Liver (tissue), 9 donors: ENCODE measurements around the gene GAPVD1. TPM values are rescaled to one million over a fixed set of nuclear protein-coding genes. Genes with fewer than 3 reads are reported as not detected.

Experiments used
- DNase-seq: peaks from one replicate; pipeline ENCODE4 v3.0.0-alpha.2; 2017; ENCODE audit warnings: low spot score
- H3K27ac ChIP-seq, 2 donors: one replicate each; pipeline ENCODE4 v1.7.0; 2013; ENCODE audit warnings: inconsistent platforms in 2 of 2, low read length in 2 of 2, control low read depth in 1 of 2, low read depth in 1 of 2, mild to moderate bottlenecking in 1 of 2
- H3K27me3 ChIP-seq, 4 donors: one replicate each; pipeline versions ENCODE4 v1.6.1 to v1.7.0; 2013; ENCODE audit warnings: low read length in 3 of 4, inconsistent platforms in 1 of 4, mild to moderate bottlenecking in 1 of 4, moderate library complexity in 1 of 4; ENCODE audit not compliant: control insufficient read depth in 4 of 4, insufficient read depth in 4 of 4
- H3K36me3 ChIP-seq, 4 donors: one replicate each; pipeline versions ENCODE4 v1.6.1 to v1.7.0; 2013; ENCODE audit warnings: low read length in 3 of 4, mild to moderate bottlenecking in 3 of 4, low read depth in 1 of 4, moderate library complexity in 1 of 4; ENCODE audit not compliant: control insufficient read depth in 4 of 4, insufficient read depth in 3 of 4
- H3K4me1 ChIP-seq, 4 donors: one replicate each; pipeline versions ENCODE4 v1.6.1 to v1.7.0; 2013; ENCODE audit warnings: low read length in 3 of 4, mild to moderate bottlenecking in 3 of 4, moderate library complexity in 1 of 4; ENCODE audit not compliant: control insufficient read depth in 4 of 4, insufficient read depth in 4 of 4
- H3K4me3 ChIP-seq, 3 donors: one replicate each; pipeline versions ENCODE4 v1.6.1 to v1.7.0; 2013; ENCODE audit warnings: low read length in 3 of 3, control low read depth in 1 of 3, low read depth in 1 of 3, mild to moderate bottlenecking in 1 of 3
- H3K9ac ChIP-seq, 2 donors: one replicate each; pipeline ENCODE4 v1.7.0; 2013; ENCODE audit warnings: low read length in 2 of 2, mild to moderate bottlenecking in 2 of 2, moderate library complexity in 2 of 2, control low read depth in 1 of 2, low read depth in 1 of 2
- H3K9me3 ChIP-seq, 4 donors: one replicate each; pipeline versions ENCODE4 v1.6.1 to v1.7.0; 2013; ENCODE audit warnings: low read length in 3 of 4; ENCODE audit not compliant: control insufficient read depth in 4 of 4
- EGR1 ChIP-seq, 2 donors: IDR thresholded peaks; 2 replicates each; pipeline ENCODE4 v1.6.1; 2016 to 2018; ENCODE audit warnings: antibody characterized with exemption in 2 of 2, low read depth in 2 of 2
- FOXA1 ChIP-seq: IDR thresholded peaks from 2 replicates; pipeline ENCODE4 v1.6.1; 2016; ENCODE audit warnings: antibody characterized with exemption
- FOXA2 ChIP-seq: IDR thresholded peaks from 2 replicates; pipeline ENCODE4 v1.6.1; 2016; ENCODE audit warnings: antibody characterized with exemption
- GABPA ChIP-seq, 2 donors: IDR thresholded peaks in 1 of 2; conservative IDR thresholded peaks in 1 of 2; 2 replicates each; pipeline ENCODE4 v1.6.1; 2016; ENCODE audit warnings: antibody characterized with exemption in 2 of 2, mild to moderate bottlenecking in 1 of 2, moderate library complexity in 1 of 2
- HNF4A ChIP-seq, 2 donors: conservative IDR thresholded peaks; 2 replicates each; pipeline ENCODE4 v1.6.1; 2016; ENCODE audit warnings: antibody characterized with exemption in 2 of 2, mild to moderate bottlenecking in 2 of 2
- HNF4G ChIP-seq: IDR thresholded peaks from 2 replicates; pipeline ENCODE4 v1.6.1; 2016; ENCODE audit warnings: antibody characterized with exemption
- JUND ChIP-seq, 2 donors: IDR thresholded peaks; 2 replicates each; pipeline ENCODE4 v1.6.1; 2016; ENCODE audit warnings: antibody characterized with exemption in 2 of 2
- NR2F2 ChIP-seq: IDR thresholded peaks from 2 replicates; pipeline ENCODE4 v1.6.1; 2016; ENCODE audit warnings: antibody characterized with exemption
- RAD21 ChIP-seq, 2 donors: IDR thresholded peaks; 2 replicates each; pipeline ENCODE4 v1.6.1; 2016; ENCODE audit warnings: antibody characterized with exemption in 2 of 2, mild to moderate bottlenecking in 2 of 2
- RXRA ChIP-seq, 2 donors: IDR thresholded peaks; 2 replicates each; pipeline ENCODE4 v1.6.1; 2017 to 2018; ENCODE audit warnings: antibody characterized with exemption in 2 of 2, mild to moderate bottlenecking in 1 of 2
- SP1 ChIP-seq: IDR thresholded peaks from 2 replicates; pipeline ENCODE4 v1.6.1; 2018; ENCODE audit warnings: antibody characterized with exemption, mild to moderate bottlenecking
- TAF1 ChIP-seq: conservative IDR thresholded peaks from 2 replicates; pipeline ENCODE4 v1.6.1; 2016; ENCODE audit warnings: antibody characterized with exemption, mild to moderate bottlenecking
- YY1 ChIP-seq: IDR thresholded peaks from 2 replicates; pipeline ENCODE4 v1.6.1; 2016; ENCODE audit warnings: antibody characterized with exemption, mild to moderate bottlenecking
- WGBS: extraction: QIAGEN DNeasy Blood & Tissue Kit; methylation state at CpG from one replicate; pipeline ENCODE4 v1.1.7; 2013; 5-methylcytosine and 5-hydroxymethylcytosine counted together
- polyA plus RNA-seq, 2 donors: library from polyadenylated mRNA; stranded (reverse) in 1 of 2; unstranded in 1 of 2; fragments of 200-250 nt in 1 of 2; fragments of >200 nt in 1 of 2; fragmentation: Nextera tagmentation in 1 of 2; extraction: Ambion mirVana in 1 of 2; gene quantifications; one replicate each; pipeline versions ENCODE4 v1.2.1 to v1.2.3, GENCODE V29; 2013 to 2015
- total RNA-seq, 2 donors: library from RNA; depleted of rRNA; stranded (reverse); fragments of >200 nt; gene quantifications; one replicate each; pipeline ENCODE4 v1.2.3, GENCODE V29; 2014
- TF ChIP-seq, protein P1 (sequence below): fragments of 150-350 bp; IDR thresholded peaks from 2 replicates; pipeline ENCODE4 v1.5.1; 2017; ENCODE audit warnings: improper control_type of control experiment, low read depth, low read length; ENCODE audit not compliant: missing input control
- TF ChIP-seq, protein P2 (sequence below): IDR thresholded peaks from 2 replicates; pipeline ENCODE4 v1.6.1; 2016; ENCODE audit warnings: antibody characterized with exemption, mild to moderate bottlenecking
- TF ChIP-seq, protein P3 (sequence below): IDR thresholded peaks from 2 replicates; pipeline ENCODE4 v1.6.1; 2016; ENCODE audit warnings: antibody characterized with exemption
- TF ChIP-seq, protein P4 (sequence below): IDR thresholded peaks from 2 replicates; pipeline ENCODE4 v1.6.1; 2016; ENCODE audit warnings: antibody characterized with exemption
- TF ChIP-seq, protein P5 (sequence below): IDR thresholded peaks from 2 replicates; pipeline ENCODE4 v1.6.1; 2016; ENCODE audit warnings: antibody characterized with exemption
- donor health status: healthy.
- donor health status: healthy.
- donor health status: healthy.
- donor health status: healthy.
- donor health status: healthy.

GAPVD1 gene
- total and polyA plus RNA-seq, 4 donors, result 5.5 to 89.7 (median 28.6) TPM

DNA sequence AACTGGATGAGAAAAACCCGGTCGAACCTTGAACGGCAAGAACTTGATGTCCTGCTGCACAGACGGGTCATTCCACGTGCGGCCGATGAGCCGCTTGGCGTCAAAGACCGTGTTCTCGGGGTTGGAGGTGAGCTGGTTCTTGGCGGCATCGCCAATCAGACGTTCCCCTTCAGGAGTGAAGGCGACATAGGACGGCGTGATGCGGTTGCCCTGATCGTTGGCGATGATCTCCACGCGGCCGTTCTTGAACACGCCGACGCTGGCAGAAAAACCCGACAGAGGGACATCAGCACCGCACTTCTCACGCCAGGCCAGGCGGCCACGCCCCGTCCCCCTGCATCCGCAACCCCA is 21.0 kb upstream of the GAPVD1 start:
- Histone ChIP-seq H3K4me3 (peak overlapping the region; percentile 78 to 98 (median 96)), H3K36me3 (peaks cover 5 to 36% (median 27%) of the 10 kb centered on the region in 4 donors), H3K9me3 (no peaks in the 10 kb centered on the region), H3K9ac (peak overlapping the region; percentile 88 to 99), H3K27ac (peak overlapping the region; percentile 80 to 96), H3K27me3 (no peaks in the 10 kb centered on the region), H3K4me1 (peaks cover 2 to 49% (median 40%) of the 10 kb centered on the region in 4 donors)
- under 1% methylated on average over 33 of the region's 33 CpGs for WGBS
- peak in 1 of 2 donors; percentile 64 for TF ChIP-seq RXRA (IDR thresholded peaks at IDR 0.05)
- TF ChIP-seq HNF4G, result no peak
- DNase-seq, result no peak

DNA sequence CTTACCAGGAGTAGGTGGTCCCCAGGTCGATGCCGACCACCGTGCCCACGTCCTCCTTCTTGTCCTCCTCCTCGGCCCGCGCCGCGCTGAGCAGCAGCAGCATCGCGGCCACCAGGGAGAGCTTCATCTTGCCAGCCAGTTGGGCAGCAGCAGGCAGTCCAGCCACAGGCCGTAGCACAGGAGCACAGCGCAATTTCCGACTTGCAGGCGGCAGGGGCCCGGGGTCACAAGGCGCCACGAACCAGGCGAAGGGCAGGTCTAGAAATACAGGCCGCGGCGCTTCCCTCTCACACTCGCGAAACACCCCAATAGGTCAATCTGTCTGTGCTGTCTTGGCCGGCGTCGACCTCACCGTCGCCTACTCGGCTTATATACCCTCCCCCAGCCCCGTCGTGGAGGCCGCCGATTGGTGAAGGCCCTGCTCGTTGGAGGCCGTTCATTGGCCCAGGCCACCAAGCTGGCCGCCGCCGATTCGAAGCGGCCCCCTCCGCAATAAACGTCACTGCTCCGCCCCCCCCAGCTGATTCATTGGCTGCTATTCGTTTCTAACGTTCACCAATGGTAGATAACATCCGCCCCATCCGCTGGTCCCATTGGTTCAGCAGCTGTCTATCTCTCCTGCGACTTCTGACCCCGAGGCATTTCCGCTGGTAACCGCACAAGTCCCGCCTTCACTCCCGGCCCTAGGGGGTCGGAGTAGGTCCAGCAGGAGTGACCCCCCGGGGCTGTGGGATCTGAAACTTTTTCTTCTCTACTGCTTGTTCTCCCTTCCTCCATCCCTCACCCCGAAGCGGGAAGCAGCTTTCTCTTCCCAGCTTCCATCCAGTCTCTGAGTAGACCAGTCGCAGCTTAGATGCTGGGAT is 20.4 kb upstream of the GAPVD1 start, which contains the start of gene HSPA5:
Gene HSPA5, minus strand, starts transcription at position 344 of the 863 bp plus-strand sequence. Its CDS starts 217 bp downstream, at position 127.
- Histone ChIP-seq H3K36me3 (peaks cover 2 to 31% (median 23%) of the 10 kb centered on the region in 4 donors), H3K4me3 (peak within 1 kb of the TSS; percentile 78 to 98 (median 96)), H3K9me3 (no peaks in the 10 kb centered on the region), H3K27ac (peak within 1 kb of the TSS; percentile 80 to 96), H3K27me3 (no peaks in the 10 kb centered on the region), H3K9ac (peak within 1 kb of the TSS; percentile 95 to 99), H3K4me1 (peaks cover 2 to 43% (median 35%) of the 10 kb centered on the region in 4 donors)
- peak; percentile 99 for DNase-seq
- WGBS, result under 1% methylated on average over 59 of the region's 59 CpGs
- TF ChIP-seq EGR1 (IDR thresholded peaks at IDR 0.05; ENCODE audit: low read depth in 2 of 2) (no peak), GABPA (IDR thresholded peaks at IDR 0.05 in 1 of 2, conservative IDR thresholded peaks at IDR 0.05 in 1 of 2) (peak; percentile 85 to 95), TAF1 (peak; percentile 95), RXRA (IDR thresholded peaks at IDR 0.05) (peak in 1 of 2 donors; percentile 14), FOXA2 (no peak), NR2F2 (peak; percentile 92), YY1 (no peak), HNF4A (conservative IDR thresholded peaks at IDR 0.05) (peak in 1 of 2 donors; percentile 20), HNF4G (no peak), JUND (IDR thresholded peaks at IDR 0.05) (no peak), SP1 (peak; percentile 99), RAD21 (IDR thresholded peaks at IDR 0.05) (peak; percentile 13 to 17), FOXA1 (no peak)
- TF ChIP-seq, protein P1, sequence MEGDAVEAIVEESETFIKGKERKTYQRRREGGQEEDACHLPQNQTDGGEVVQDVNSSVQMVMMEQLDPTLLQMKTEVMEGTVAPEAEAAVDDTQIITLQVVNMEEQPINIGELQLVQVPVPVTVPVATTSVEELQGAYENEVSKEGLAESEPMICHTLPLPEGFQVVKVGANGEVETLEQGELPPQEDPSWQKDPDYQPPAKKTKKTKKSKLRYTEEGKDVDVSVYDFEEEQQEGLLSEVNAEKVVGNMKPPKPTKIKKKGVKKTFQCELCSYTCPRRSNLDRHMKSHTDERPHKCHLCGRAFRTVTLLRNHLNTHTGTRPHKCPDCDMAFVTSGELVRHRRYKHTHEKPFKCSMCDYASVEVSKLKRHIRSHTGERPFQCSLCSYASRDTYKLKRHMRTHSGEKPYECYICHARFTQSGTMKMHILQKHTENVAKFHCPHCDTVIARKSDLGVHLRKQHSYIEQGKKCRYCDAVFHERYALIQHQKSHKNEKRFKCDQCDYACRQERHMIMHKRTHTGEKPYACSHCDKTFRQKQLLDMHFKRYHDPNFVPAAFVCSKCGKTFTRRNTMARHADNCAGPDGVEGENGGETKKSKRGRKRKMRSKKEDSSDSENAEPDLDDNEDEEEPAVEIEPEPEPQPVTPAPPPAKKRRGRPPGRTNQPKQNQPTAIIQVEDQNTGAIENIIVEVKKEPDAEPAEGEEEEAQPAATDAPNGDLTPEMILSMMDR, result no peak
- TF ChIP-seq, protein P2, sequence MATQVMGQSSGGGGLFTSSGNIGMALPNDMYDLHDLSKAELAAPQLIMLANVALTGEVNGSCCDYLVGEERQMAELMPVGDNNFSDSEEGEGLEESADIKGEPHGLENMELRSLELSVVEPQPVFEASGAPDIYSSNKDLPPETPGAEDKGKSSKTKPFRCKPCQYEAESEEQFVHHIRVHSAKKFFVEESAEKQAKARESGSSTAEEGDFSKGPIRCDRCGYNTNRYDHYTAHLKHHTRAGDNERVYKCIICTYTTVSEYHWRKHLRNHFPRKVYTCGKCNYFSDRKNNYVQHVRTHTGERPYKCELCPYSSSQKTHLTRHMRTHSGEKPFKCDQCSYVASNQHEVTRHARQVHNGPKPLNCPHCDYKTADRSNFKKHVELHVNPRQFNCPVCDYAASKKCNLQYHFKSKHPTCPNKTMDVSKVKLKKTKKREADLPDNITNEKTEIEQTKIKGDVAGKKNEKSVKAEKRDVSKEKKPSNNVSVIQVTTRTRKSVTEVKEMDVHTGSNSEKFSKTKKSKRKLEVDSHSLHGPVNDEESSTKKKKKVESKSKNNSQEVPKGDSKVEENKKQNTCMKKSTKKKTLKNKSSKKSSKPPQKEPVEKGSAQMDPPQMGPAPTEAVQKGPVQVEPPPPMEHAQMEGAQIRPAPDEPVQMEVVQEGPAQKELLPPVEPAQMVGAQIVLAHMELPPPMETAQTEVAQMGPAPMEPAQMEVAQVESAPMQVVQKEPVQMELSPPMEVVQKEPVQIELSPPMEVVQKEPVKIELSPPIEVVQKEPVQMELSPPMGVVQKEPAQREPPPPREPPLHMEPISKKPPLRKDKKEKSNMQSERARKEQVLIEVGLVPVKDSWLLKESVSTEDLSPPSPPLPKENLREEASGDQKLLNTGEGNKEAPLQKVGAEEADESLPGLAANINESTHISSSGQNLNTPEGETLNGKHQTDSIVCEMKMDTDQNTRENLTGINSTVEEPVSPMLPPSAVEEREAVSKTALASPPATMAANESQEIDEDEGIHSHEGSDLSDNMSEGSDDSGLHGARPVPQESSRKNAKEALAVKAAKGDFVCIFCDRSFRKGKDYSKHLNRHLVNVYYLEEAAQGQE, result peak; percentile 94
- TF ChIP-seq, protein P3, sequence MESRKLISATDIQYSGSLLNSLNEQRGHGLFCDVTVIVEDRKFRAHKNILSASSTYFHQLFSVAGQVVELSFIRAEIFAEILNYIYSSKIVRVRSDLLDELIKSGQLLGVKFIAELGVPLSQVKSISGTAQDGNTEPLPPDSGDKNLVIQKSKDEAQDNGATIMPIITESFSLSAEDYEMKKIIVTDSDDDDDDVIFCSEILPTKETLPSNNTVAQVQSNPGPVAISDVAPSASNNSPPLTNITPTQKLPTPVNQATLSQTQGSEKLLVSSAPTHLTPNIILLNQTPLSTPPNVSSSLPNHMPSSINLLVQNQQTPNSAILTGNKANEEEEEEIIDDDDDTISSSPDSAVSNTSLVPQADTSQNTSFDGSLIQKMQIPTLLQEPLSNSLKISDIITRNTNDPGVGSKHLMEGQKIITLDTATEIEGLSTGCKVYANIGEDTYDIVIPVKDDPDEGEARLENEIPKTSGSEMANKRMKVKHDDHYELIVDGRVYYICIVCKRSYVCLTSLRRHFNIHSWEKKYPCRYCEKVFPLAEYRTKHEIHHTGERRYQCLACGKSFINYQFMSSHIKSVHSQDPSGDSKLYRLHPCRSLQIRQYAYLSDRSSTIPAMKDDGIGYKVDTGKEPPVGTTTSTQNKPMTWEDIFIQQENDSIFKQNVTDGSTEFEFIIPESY, result no peak
- TF ChIP-seq, protein P4, sequence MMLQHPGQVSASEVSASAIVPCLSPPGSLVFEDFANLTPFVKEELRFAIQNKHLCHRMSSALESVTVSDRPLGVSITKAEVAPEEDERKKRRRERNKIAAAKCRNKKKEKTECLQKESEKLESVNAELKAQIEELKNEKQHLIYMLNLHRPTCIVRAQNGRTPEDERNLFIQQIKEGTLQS, result peak; percentile 40
- TF ChIP-seq, protein P5, sequence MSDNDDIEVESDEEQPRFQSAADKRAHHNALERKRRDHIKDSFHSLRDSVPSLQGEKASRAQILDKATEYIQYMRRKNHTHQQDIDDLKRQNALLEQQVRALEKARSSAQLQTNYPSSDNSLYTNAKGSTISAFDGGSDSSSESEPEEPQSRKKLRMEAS, result no peak
